HG03108 (cell line): ENCODE measurements around the gene AQP6.
A peak's percentile ranks its signal among the peaks of the same experiment; 100 is the strongest.

ENCODE experiments used
- ATAC-seq: cut with Tn5 transposase; IDR thresholded peaks from one replicate; pipeline ENCODE4 v1.9.1; 2021; ENCODE audit warnings: moderate library complexity; ENCODE audit not compliant: unreplicated experiment

AQP6 gene

GRCh38 chr12:50025187-50026059 is 52.7 kb downstream of the AQP6 start, which contains the start of gene RACGAP1:
Gene RACGAP1, minus strand, starts transcription at chr12:50025494. Its CDS starts 8,779 bp downstream, at chr12:50016715.
- ATAC-seq: peak; percentile 93

- ATAC-seq: no peak
Measured at GRCh38 chr12:50026691-50027090, 53.9 kb downstream of the AQP6 start.
